Esophagus mucosa (tissue), 1 donor: ENCODE measurements around the gene MEIS3. TPM values are rescaled to one million over a fixed set of nuclear protein-coding genes. Genes with fewer than 3 reads are reported as not detected.
A peak's percentile ranks its signal among the peaks of the same experiment; 100 is the strongest.

Experiments
- ATAC-seq: fragments of 200-7000 bp; cut with Tn5 transposase; one replicate; pipeline ENCODE4 v1.9.1; 2020
- total RNA-seq: library from RNA; stranded (reverse); gene quantifications from one replicate; pipeline ENCODE4 v1.2.4, GENCODE V29; 2023
- donor health status: DM: yes; HTN: yes; CAD: no.

MEIS3 gene
- total RNA-seq = 0.64 TPM

GRCh38 chr19:47419030-47419783, at the start of gene MEIS3:
TSS of gene MEIS3 (minus strand) at chr19:47419527. CDS start at chr19:47419081, 446 bp downstream.
- ATAC-seq = no peak

GRCh38 chr19:47467914-47468313, 48.6 kb upstream of the MEIS3 start:
- no peak for ATAC-seq

- no peak for ATAC-seq
These were observed 46.6 kb upstream of the MEIS3 start for GRCh38 chr19:47465957-47466356.

GRCh38 chr19:47464675-47465419, 45.5 kb upstream of the MEIS3 start:
- ATAC-seq = no peak

GRCh38 chr19:47461876-47462275, 42.5 kb upstream of the MEIS3 start:
- no peak for ATAC-seq

GRCh38 chr19:47459477-47459876, 40.1 kb upstream of the MEIS3 start:
- no peak for ATAC-seq

GRCh38 chr19:47458672-47459071, 39.3 kb upstream of the MEIS3 start:
- no peak for ATAC-seq

- peak; percentile 15 for ATAC-seq
These were observed 37.6 kb upstream of the MEIS3 start for GRCh38 chr19:47456721-47457474.

- ATAC-seq = no peak
These were observed 31.2 kb upstream of the MEIS3 start for GRCh38 chr19:47450478-47450877.

GRCh38 chr19:47448360-47448727, 29.0 kb upstream of the MEIS3 start:
- no peak for ATAC-seq

GRCh38 chr19:47447470-47448359, 28.4 kb upstream of the MEIS3 start:
- peak; percentile 79 for ATAC-seq

GRCh38 chr19:47446534-47447469, 27.5 kb upstream of the MEIS3 start:
- peak; percentile 6 for ATAC-seq

GRCh38 chr19:47445937-47446402, 26.6 kb upstream of the MEIS3 start:
- no peak for ATAC-seq

- no peak for ATAC-seq
These were observed 26.2 kb upstream of the MEIS3 start for GRCh38 chr19:47445527-47445926.

GRCh38 chr19:47444388-47444821, 25.1 kb upstream of the MEIS3 start:
- ATAC-seq = peak; percentile 33

- no peak for ATAC-seq
These were observed 24.0 kb upstream of the MEIS3 start for GRCh38 chr19:47443331-47443730.

- ATAC-seq = no peak
These were observed 19.5 kb upstream of the MEIS3 start for GRCh38 chr19:47438793-47439220.

- ATAC-seq = no peak
These were observed 18.2 kb upstream of the MEIS3 start for GRCh38 chr19:47437500-47437899.

- ATAC-seq = peak; percentile 91
These were observed 17.5 kb upstream of the MEIS3 start for GRCh38 chr19:47436712-47437401.

- ATAC-seq = no peak
These were observed 16.6 kb upstream of the MEIS3 start for GRCh38 chr19:47435883-47436417.
